ENCODE measurements around the gene HMGCLL1.

DNA sequence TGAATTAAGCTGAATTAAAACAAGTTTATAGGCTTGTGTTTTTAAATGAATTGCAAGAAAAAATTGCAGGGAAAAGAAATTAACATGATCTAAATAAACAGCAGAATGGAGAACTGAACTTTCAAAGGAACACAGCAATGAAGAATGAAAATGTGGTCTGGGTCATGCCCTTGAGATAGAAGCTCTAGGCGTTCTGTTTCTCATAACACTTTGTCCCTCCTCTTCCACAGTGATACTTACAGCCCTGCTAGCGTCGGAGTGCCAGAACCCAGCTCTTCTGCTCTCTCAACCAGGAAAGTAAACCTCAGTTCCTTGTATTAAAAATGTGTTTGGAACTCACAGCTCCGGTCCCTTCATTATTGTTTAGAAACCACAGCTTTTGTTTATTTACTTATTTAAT, 11.4 kb downstream of the HMGCLL1 start:
- no peak for TF ChIP-seq POLR2A (IDR thresholded peaks at IDR 0.05)
- TF ChIP-seq, protein P1, sequence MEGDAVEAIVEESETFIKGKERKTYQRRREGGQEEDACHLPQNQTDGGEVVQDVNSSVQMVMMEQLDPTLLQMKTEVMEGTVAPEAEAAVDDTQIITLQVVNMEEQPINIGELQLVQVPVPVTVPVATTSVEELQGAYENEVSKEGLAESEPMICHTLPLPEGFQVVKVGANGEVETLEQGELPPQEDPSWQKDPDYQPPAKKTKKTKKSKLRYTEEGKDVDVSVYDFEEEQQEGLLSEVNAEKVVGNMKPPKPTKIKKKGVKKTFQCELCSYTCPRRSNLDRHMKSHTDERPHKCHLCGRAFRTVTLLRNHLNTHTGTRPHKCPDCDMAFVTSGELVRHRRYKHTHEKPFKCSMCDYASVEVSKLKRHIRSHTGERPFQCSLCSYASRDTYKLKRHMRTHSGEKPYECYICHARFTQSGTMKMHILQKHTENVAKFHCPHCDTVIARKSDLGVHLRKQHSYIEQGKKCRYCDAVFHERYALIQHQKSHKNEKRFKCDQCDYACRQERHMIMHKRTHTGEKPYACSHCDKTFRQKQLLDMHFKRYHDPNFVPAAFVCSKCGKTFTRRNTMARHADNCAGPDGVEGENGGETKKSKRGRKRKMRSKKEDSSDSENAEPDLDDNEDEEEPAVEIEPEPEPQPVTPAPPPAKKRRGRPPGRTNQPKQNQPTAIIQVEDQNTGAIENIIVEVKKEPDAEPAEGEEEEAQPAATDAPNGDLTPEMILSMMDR (IDR thresholded peaks at IDR 0.05) = no peak
